Loucy (cell line): ENCODE measurements around the gene EPAS1.

ENCODE experiments used
- H2AFZ ChIP-seq: fragments of 200-600 bp; sonication (generic); 2 replicates; pipeline ENCODE4 v1.6.0; 2016; ENCODE audit warnings: antibody characterized with exemption, mild to moderate bottlenecking, low read length, moderate library complexity
- H3F3A ChIP-seq: fragments of 200-600 bp; 2 replicates; pipeline ENCODE4 v1.6.0; 2016; ENCODE audit warnings: antibody characterized with exemption, low read depth, mild to moderate bottlenecking
- H3K27me3 ChIP-seq: fragments of 200-600 bp; sonication (generic); 2 replicates; pipeline ENCODE4 v1.6.1; 2014; ENCODE audit warnings: low read length, mild to moderate bottlenecking; ENCODE audit not compliant: insufficient read depth, poor library complexity, severe bottlenecking
- H3K36me3 ChIP-seq: fragments of 200-600 bp; sonication (generic); 2 replicates; pipeline ENCODE4 v1.6.1; 2016; ENCODE audit warnings: low read length; ENCODE audit not compliant: insufficient read depth
- H3K4me1 ChIP-seq: fragments of 200-600 bp; sonication (generic); 2 replicates; pipeline ENCODE4 v1.5.1; 2014; ENCODE audit warnings: low read length, mild to moderate bottlenecking; ENCODE audit not compliant: insufficient read depth, poor library complexity, severe bottlenecking
- H3K4me2 ChIP-seq: fragments of 200-600 bp; sonication (generic); 2 replicates; pipeline ENCODE4 v1.6.0; 2014; ENCODE audit warnings: antibody characterized with exemption, low read length, low read depth, mild to moderate bottlenecking; ENCODE audit not compliant: poor library complexity, severe bottlenecking
- H3K4me3 ChIP-seq: fragments of 200-600 bp; sonication (generic); 2 replicates; pipeline ENCODE4 v1.5.1; 2014; ENCODE audit warnings: low read length, mild to moderate bottlenecking, mixed read lengths; ENCODE audit not compliant: poor library complexity, severe bottlenecking
- H3K79me2 ChIP-seq: fragments of 200-600 bp; sonication (generic); 2 replicates; pipeline ENCODE4 v1.6.1; 2014; ENCODE audit warnings: low read length; ENCODE audit not compliant: insufficient read depth
- H3K9ac ChIP-seq: fragments of 200-600 bp; sonication (generic); 2 replicates; pipeline ENCODE4 v1.6.0; 2014; ENCODE audit warnings: mild to moderate bottlenecking, low read depth, low read length, moderate library complexity; ENCODE audit not compliant: poor library complexity, severe bottlenecking
- H3K9me2 ChIP-seq: fragments of 200-600 bp; sonication (generic); replicated peaks from 2 replicates; pipeline ENCODE4 v1.6.1; 2016; ENCODE audit warnings: low read depth, low read length, mixed read lengths
- H3K9me3 ChIP-seq: fragments of 200-600 bp; sonication (generic); 2 replicates; pipeline ENCODE4 v1.6.1; 2014; ENCODE audit warnings: mild to moderate bottlenecking, antibody characterized with exemption, low read length, low read depth; ENCODE audit not compliant: insufficient read depth
- H4K20me1 ChIP-seq: fragments of 200-600 bp; sonication (generic); 2 replicates; pipeline ENCODE4 v1.6.0; 2014; ENCODE audit warnings: antibody characterized with exemption, low read length, mild to moderate bottlenecking; ENCODE audit not compliant: insufficient read depth, poor library complexity, severe bottlenecking
- CTCF ChIP-seq: fragments of 200-600 bp; sonication (generic); conservative IDR thresholded peaks from 2 replicates; pipeline ENCODE4 v1.5.1; 2014; ENCODE audit warnings: mild to moderate bottlenecking, antibody characterized with exemption, low read length
- EZH2phosphoT487 ChIP-seq: fragments of 200-600 bp; IDR thresholded peaks from 2 replicates; pipeline ENCODE4 v1.6.1; 2018; ENCODE audit warnings: antibody characterized with exemption, mild to moderate bottlenecking, moderate library complexity, borderline replicate concordance

EPAS1 gene

DNA sequence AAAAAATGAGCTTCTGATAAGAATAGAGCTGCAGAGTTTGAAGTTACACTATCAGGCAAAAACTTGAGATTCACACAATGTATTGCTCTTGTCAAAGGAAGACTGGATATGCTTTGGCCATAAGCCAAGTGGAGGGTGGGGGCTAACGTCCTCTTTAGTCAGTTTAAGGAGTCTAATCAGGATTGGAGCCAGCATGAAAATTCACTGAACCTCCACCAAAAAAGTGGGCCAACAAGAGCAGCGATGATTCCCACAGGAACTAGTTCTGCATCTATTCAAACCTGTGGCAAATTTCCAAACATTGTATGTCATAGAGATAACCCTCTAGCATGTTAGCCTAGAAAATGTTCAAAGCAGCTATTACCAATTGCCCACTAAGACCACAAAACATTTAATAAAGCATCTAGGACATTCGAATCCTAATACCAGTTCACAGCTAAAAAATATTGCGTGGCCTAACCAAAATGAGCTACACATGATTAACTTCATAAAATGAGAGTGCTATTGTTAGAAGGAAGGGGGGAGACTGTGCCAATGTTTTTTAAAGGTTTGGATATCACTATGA, 138.7 kb downstream of the EPAS1 start:
- H3K9ac ChIP-seq = no peak overlapping the region
- no peaks in the 10 kb centered on the region for H3K9me3 ChIP-seq
- no peaks in the 10 kb centered on the region for H3K9me2 ChIP-seq
- H3K4me2 ChIP-seq = no peak overlapping the region
- no peak for TF ChIP-seq EZH2phosphoT487
- TF ChIP-seq CTCF = no peak
- no peaks in the 10 kb centered on the region for H3K36me3 ChIP-seq
- no peaks in the 10 kb centered on the region for H3F3A ChIP-seq
- H3K79me2 ChIP-seq = no peaks in the 10 kb centered on the region
- H3K4me1 ChIP-seq = peaks cover 75% of the 10 kb centered on the region
- H4K20me1 ChIP-seq = no peaks in the 10 kb centered on the region
- H3K4me3 ChIP-seq = no peak overlapping the region
- no peaks in the 10 kb centered on the region for H3K27me3 ChIP-seq
- no peak overlapping the region for H2AFZ ChIP-seq
